Activated T-helper 1 cell treated with anti-CD3 and anti-CD28 coated beads, Interleukin-12 subunit alpha, Interleukin-12 subunit beta, Interleukin-2, Interleukin-4 antibody, amounts not matched to agents 30 ng/mL and 10 ng/mL and 1 ng/mL, durations not matched to agents 14 hours and 24 hours and 36 hours (primary cell): ENCODE results near the gene CYB5R4. TPM values are rescaled to one million over a fixed set of nuclear protein-coding genes. Genes with fewer than 3 reads are reported as not detected.

ENCODE experiments used
- DNase-seq: peaks from one replicate; pipeline ENCODE4 v3.0.0; 2021; ENCODE audit warnings: low spot score
- H3K27ac Mint-ChIP-seq: one replicate; pipeline ENCODE4 v1.8.0; 2021; ENCODE audit warnings: mild to moderate bottlenecking, mixed read lengths
- H3K27me3 Mint-ChIP-seq: one replicate; pipeline ENCODE4 v1.8.0; 2022; ENCODE audit warnings: mild to moderate bottlenecking, moderate library complexity, mixed read lengths; ENCODE audit not compliant: insufficient read depth
- H3K36me3 Mint-ChIP-seq: one replicate; pipeline ENCODE4 v1.8.0; 2021; ENCODE audit warnings: low read depth, mixed read lengths
- H3K4me1 Mint-ChIP-seq: one replicate; pipeline ENCODE4 v1.8.0; 2021; ENCODE audit warnings: low read depth, mixed read lengths
- H3K4me3 Mint-ChIP-seq: one replicate; pipeline ENCODE4 v1.8.0; 2021; ENCODE audit warnings: mild to moderate bottlenecking, moderate library complexity, mixed read lengths
- H3K9me3 Mint-ChIP-seq: one replicate; pipeline ENCODE4 v1.8.0; 2021; ENCODE audit warnings: mixed read lengths
- intact Hi-C: fragments of 100-400 bp; cut with micrococcal nuclease; formaldehyde crosslinking; loops from one replicate; pipeline ENCODE4 v1.15.1; 2024
- total RNA-seq: library from RNA; stranded (reverse); gene quantifications from 2 replicates; pipeline ENCODE4 v1.2.3, GENCODE V29; 2022

The CYB5R4 gene
- total RNA-seq, 1 donor from 2014 or later = 25.3 TPM

GRCh38 chr6:83852528-83853177 lies 6.8 kb upstream of the CYB5R4 start:
- Mint-ChIP-seq H3K27ac (no peak overlapping the region), H3K9me3 (no peaks in the 10 kb centered on the region), H3K4me3 (no peak overlapping the region), H3K4me1 (no peaks in the 10 kb centered on the region), H3K27me3 (peaks cover 44% of the 10 kb centered on the region), H3K36me3 (no peaks in the 10 kb centered on the region)
- no peak for DNase-seq
- intact Hi-C loops = loop anchor here (10.0 kb wide), 2 partner anchors 658 to 912 kb away; partner anchors contain the start of genes PGM3, RWDD2A and TBX18

GRCh38 chr6:83853178-83854000 lies 6.1 kb upstream of the CYB5R4 start, which contains the start of gene RIPPLY2:
TSS of gene RIPPLY2 (plus strand) at chr6:83853360. CDS start at chr6:83853417, 57 bp downstream.
- no peak for DNase-seq
- Mint-ChIP-seq H3K27ac (no peak within 1 kb of the TSS), H3K4me3 (peak within 1 kb of the TSS; percentile 49), H3K4me1 (no peaks in the 10 kb centered on the region), H3K27me3 (peaks cover 44% of the 10 kb centered on the region), H3K36me3 (no peaks in the 10 kb centered on the region), H3K9me3 (no peaks in the 10 kb centered on the region)
- intact Hi-C loops = loop anchor here (10.0 kb wide), 2 partner anchors 659 to 911 kb away; partner anchors contain the start of genes PGM3, RWDD2A and TBX18

GRCh38 chr6:83854001-83854501 lies 5.4 kb upstream of the CYB5R4 start:
- H3K4me3 Mint-ChIP-seq = peak overlapping the region; percentile 49
- H3K4me1 Mint-ChIP-seq = peaks cover 5% of the 10 kb centered on the region
- H3K27ac Mint-ChIP-seq = no peak overlapping the region
- H3K27me3 Mint-ChIP-seq = peaks cover 42% of the 10 kb centered on the region
- no peaks in the 10 kb centered on the region for H3K9me3 Mint-ChIP-seq
- DNase-seq = no peak
- intact Hi-C loops = loop anchor here (10.0 kb wide), 2 partner anchors 659 to 911 kb away; partner anchors contain the start of genes PGM3, RWDD2A and TBX18
- no peaks in the 10 kb centered on the region for H3K36me3 Mint-ChIP-seq

- intact Hi-C loops = loop anchor here (5.0 to 10.0 kb wide), 3 partner anchors 660 to 1607 kb away; partner anchors contain the start of genes IBTK, PGM3, RWDD2A and TBX18
- Mint-ChIP-seq H3K27ac (no peak overlapping the region), H3K4me1 (peaks cover 8% of the 10 kb centered on the region), H3K36me3 (no peaks in the 10 kb centered on the region), H3K4me3 (no peak overlapping the region), H3K9me3 (no peaks in the 10 kb centered on the region), H3K27me3 (peaks cover 39% of the 10 kb centered on the region)
- no peak for DNase-seq
These were observed 4.7 kb upstream of the CYB5R4 start for GRCh38 chr6:83854766-83855165.

- H3K9me3 Mint-ChIP-seq = no peaks in the 10 kb centered on the region
- H3K4me1 Mint-ChIP-seq = peaks cover 33% of the 10 kb centered on the region
- peak overlapping the region; percentile 90 for H3K27ac Mint-ChIP-seq
- H3K4me3 Mint-ChIP-seq = peak overlapping the region; percentile 99
- DNase-seq = no peak
- peaks cover 6% of the 10 kb centered on the region for H3K27me3 Mint-ChIP-seq
- intact Hi-C loops = loop anchor here (5.0 kb wide), 1 partner anchor 1817 kb away; no protein-coding TSS in a partner anchor
- peaks cover 17% of the 10 kb centered on the region for H3K36me3 Mint-ChIP-seq
These were observed 868 bp downstream of the CYB5R4 start for GRCh38 chr6:83860359-83860755.

GRCh38 chr6:83860782-83861495 lies 1.4 kb downstream of the CYB5R4 start:
- Mint-ChIP-seq H3K27me3 (peaks cover 2% of the 10 kb centered on the region), H3K9me3 (no peaks in the 10 kb centered on the region), H3K4me1 (peaks cover 33% of the 10 kb centered on the region), H3K27ac (peak overlapping the region; percentile 90), H3K36me3 (peaks cover 23% of the 10 kb centered on the region), H3K4me3 (peak overlapping the region; percentile 99)
- no peak for DNase-seq
- intact Hi-C loops = loop anchor here (5.0 kb wide), 1 partner anchor 1816 kb away; no protein-coding TSS in a partner anchor

GRCh38 chr6:83862776-83863471 lies 3.4 kb downstream of the CYB5R4 start:
- H3K27ac Mint-ChIP-seq = no peak overlapping the region
- peaks cover 40% of the 10 kb centered on the region for H3K36me3 Mint-ChIP-seq
- no peak overlapping the region for H3K4me3 Mint-ChIP-seq
- no peaks in the 10 kb centered on the region for H3K27me3 Mint-ChIP-seq
- DNase-seq = no peak
- H3K4me1 Mint-ChIP-seq = peaks cover 33% of the 10 kb centered on the region
- peaks cover 11% of the 10 kb centered on the region for H3K9me3 Mint-ChIP-seq
- intact Hi-C loops = loop anchor here (5.0 kb wide), 1 partner anchor 1814 kb away; no protein-coding TSS in a partner anchor

- peaks cover 48% of the 10 kb centered on the region for H3K36me3 Mint-ChIP-seq
- no peak overlapping the region for H3K4me3 Mint-ChIP-seq
- DNase-seq = no peak
- H3K9me3 Mint-ChIP-seq = peaks cover 17% of the 10 kb centered on the region
- H3K4me1 Mint-ChIP-seq = peaks cover 6% of the 10 kb centered on the region
- H3K27me3 Mint-ChIP-seq = no peaks in the 10 kb centered on the region
- no peak overlapping the region for H3K27ac Mint-ChIP-seq
- intact Hi-C loops = no loop called here
These were observed 7.6 kb downstream of the CYB5R4 start for GRCh38 chr6:83867043-83867442.

GRCh38 chr6:83867527-83868161 lies 8.2 kb downstream of the CYB5R4 start:
- Mint-ChIP-seq H3K9me3 (peaks cover 17% of the 10 kb centered on the region), H3K36me3 (peaks cover 44% of the 10 kb centered on the region), H3K4me3 (no peak overlapping the region), H3K4me1 (peaks cover 1% of the 10 kb centered on the region), H3K27ac (no peak overlapping the region), H3K27me3 (no peaks in the 10 kb centered on the region)
- no peak for DNase-seq
- intact Hi-C loops = no loop called here

- Mint-ChIP-seq H3K4me1 (peaks cover 3% of the 10 kb centered on the region), H3K27me3 (no peaks in the 10 kb centered on the region), H3K27ac (no peak overlapping the region), H3K9me3 (peaks cover 17% of the 10 kb centered on the region), H3K36me3 (peaks cover 44% of the 10 kb centered on the region), H3K4me3 (no peak overlapping the region)
- intact Hi-C loops = no loop called here
- no peak for DNase-seq
These were observed 9.2 kb downstream of the CYB5R4 start for GRCh38 chr6:83868639-83869038.

GRCh38 chr6:83870649-83871048 lies 11.2 kb downstream of the CYB5R4 start:
- Mint-ChIP-seq H3K4me1 (peaks cover 10% of the 10 kb centered on the region), H3K27me3 (no peaks in the 10 kb centered on the region), H3K36me3 (peaks cover 34% of the 10 kb centered on the region), H3K4me3 (no peak overlapping the region), H3K27ac (no peak overlapping the region), H3K9me3 (peaks cover 17% of the 10 kb centered on the region)
- no peak for DNase-seq
- intact Hi-C loops = no loop called here
